ENCODE results near the gene PHF24.
A peak's percentile ranks its signal among the peaks of the same experiment; 100 is the strongest.
"Not testable (repeated sequence)": the region's sequence is repeated elsewhere in the genome, so short reads cannot be mapped to it uniquely, and the experiment has no call there.

Gene PHF24

GRCh38 chr9:34998266-34998665 lies 40.2 kb downstream of the PHF24 start:
- peak; percentile 1 for DNase-seq (ENCODE audit: extremely low spot score)
- ChIA-PET CTCF (interaction anchor here (0.8 to 6.2 kb wide), 6 partner anchors 10 to 99 kb away, joined by 3 to 42 read pairs (median 6); partner anchors contain the start of gene PIGO), POLR2A (interaction anchor here (1.0 kb wide), 1 partner anchor 73 kb away, joined by 3 read pairs; no protein-coding TSS in a partner anchor)
- no peak for TF ChIP-seq CTCF (IDR thresholded peaks at IDR 0.05; ENCODE audit: control extremely low read depth, extremely low read depth, low read depth, missing control alignments)

- ChIA-PET CTCF (interaction anchor here (4.3 kb wide), 1 partner anchor 15 kb away, joined by 22 read pairs; no protein-coding TSS in a partner anchor), POLR2A (interaction anchor here (0.6 to 0.7 kb wide), 2 partner anchors 9 to 27 kb away, joined by 3 read pairs; no protein-coding TSS in a partner anchor)
- no peak for DNase-seq (ENCODE audit: extremely low spot score)
- no peak for TF ChIP-seq CTCF (IDR thresholded peaks at IDR 0.05; ENCODE audit: control extremely low read depth, extremely low read depth, low read depth, missing control alignments)
Observed at GRCh38 chr9:34999576-34999975, 41.5 kb downstream of the PHF24 start.

GRCh38 chr9:35000535-35001284 lies 42.6 kb downstream of the PHF24 start:
- no peak for TF ChIP-seq CTCF (IDR thresholded peaks at IDR 0.05; ENCODE audit: control extremely low read depth, extremely low read depth, low read depth, missing control alignments)
- DNase-seq (ENCODE audit: extremely low spot score) = no peak
- ChIA-PET CTCF (interaction anchor here (1.0 to 4.3 kb wide), 8 partner anchors 11 to 96 kb away, joined by 3 to 22 read pairs (median 4); partner anchors contain the start of genes DNAJB5, PIGO and VCP), POLR2A (no interaction called here)

GRCh38 chr9:35001285-35001677 lies 43.2 kb downstream of the PHF24 start:
- ChIA-PET CTCF (interaction anchor here (0.8 to 4.3 kb wide), 11 partner anchors 12 to 102 kb away, joined by 3 to 22 read pairs (median 5); partner anchors contain the start of genes DNAJB5, PIGO and VCP), POLR2A (no interaction called here)
- no peak for DNase-seq (ENCODE audit: extremely low spot score)
- TF ChIP-seq CTCF (IDR thresholded peaks at IDR 0.05; ENCODE audit: control extremely low read depth, extremely low read depth, low read depth, missing control alignments) = no peak

- ChIA-PET POLR2A (interaction anchor here (0.6 kb wide), 1 partner anchor 10 kb away, joined by 3 read pairs; no protein-coding TSS in a partner anchor), CTCF (interaction anchor here (0.7 to 4.3 kb wide), 15 partner anchors 10 to 242 kb away, joined by 3 to 22 read pairs (median 3); partner anchors contain the start of genes DNAJB5, PIGO and VCP)
- TF ChIP-seq CTCF (IDR thresholded peaks at IDR 0.05; ENCODE audit: control extremely low read depth, extremely low read depth, low read depth, missing control alignments) = no peak
- DNase-seq (ENCODE audit: extremely low spot score) = peak; percentile 24
Observed at GRCh38 chr9:35001803-35002502, 43.9 kb downstream of the PHF24 start.

- peak; percentile 24 for DNase-seq (ENCODE audit: extremely low spot score)
- no peak for TF ChIP-seq CTCF (IDR thresholded peaks at IDR 0.05; ENCODE audit: control extremely low read depth, extremely low read depth, low read depth, missing control alignments)
- CTCF ChIA-PET = interaction anchor here (1.0 to 4.3 kb wide), 8 partner anchors 8 to 243 kb away, joined by 3 to 22 read pairs (median 7); no protein-coding TSS in a partner anchor
- POLR2A ChIA-PET = no interaction called here
Observed at GRCh38 chr9:35002623-35003022, 44.5 kb downstream of the PHF24 start.

GRCh38 chr9:35004299-35004698 lies 46.2 kb downstream of the PHF24 start:
- DNase-seq (ENCODE audit: extremely low spot score); POLR2A ChIA-PET; CTCF ChIA-PET: not testable (repeated sequence)

Measured in GM10248 (cell line).